Heart left ventricle (tissue), 16 donors: ENCODE measurements around the gene P2RX1. TPM values are rescaled to one million over a fixed set of nuclear protein-coding genes. Genes with fewer than 3 reads are reported as not detected.

Source experiments
- ATAC-seq, 4 donors: fragments of 200-7000 bp; cut with Tn5 transposase; one replicate each; pipeline ENCODE4 v1.9.1; 2020 to 2022; ENCODE audit warnings: moderate library complexity in 4 of 4, mild to moderate bottlenecking in 3 of 4, moderate number of reproducible peaks in 1 of 4
- DNase-seq, 5 donors: peaks; one replicate each; pipeline ENCODE4 v3.0.0-alpha.2; 2020
- H3K27ac ChIP-seq, 12 donors: fragments of 200-600 bp; sonication (generic) in 4 of 12; one replicate each; pipeline versions ENCODE4 v1.5.0 to v1.8.0; 2016 to 2022; ENCODE audit warnings: mild to moderate bottlenecking in 2 of 12
- H3K27me3 ChIP-seq, 9 donors: fragments of 200-600 bp; sonication (generic) in 2 of 9; one replicate each; pipeline versions ENCODE4 v1.5.1 to v1.8.0; 2016 to 2022; ENCODE audit warnings: mild to moderate bottlenecking in 3 of 9
- H3K36me3 ChIP-seq, 9 donors: fragments of 200-600 bp; sonication (generic) in 2 of 9; one replicate each; pipeline versions ENCODE4 v1.5.0 to v1.8.0; 2018 to 2022; ENCODE audit warnings: mild to moderate bottlenecking in 2 of 9
- H3K4me1 ChIP-seq, 12 donors: fragments of 200-600 bp; sonication (generic) in 4 of 12; one replicate each; pipeline versions ENCODE4 v1.5.0 to v1.8.0; 2016 to 2022; ENCODE audit warnings: mild to moderate bottlenecking in 3 of 12
- H3K4me3 ChIP-seq, 12 donors: fragments of 200-600 bp; sonication (generic) in 4 of 12; one replicate each; pipeline versions ENCODE4 v1.5.0 to v1.8.0; 2017 to 2022; ENCODE audit warnings: mild to moderate bottlenecking in 9 of 12, moderate library complexity in 4 of 12
- H3K9me3 ChIP-seq, 12 donors: fragments of 200-600 bp; sonication (generic) in 4 of 12; one replicate each; pipeline versions ENCODE4 v1.5.0 to v1.8.0; 2016 to 2022; ENCODE audit warnings: mild to moderate bottlenecking in 1 of 12
- CTCF ChIP-seq, 12 donors: fragments of 200-600 bp; sonication (generic) in 4 of 12; IDR thresholded peaks; one replicate each; pipeline versions ENCODE4 v1.5.0 to v1.8.0; 2018 to 2022; ENCODE audit warnings: antibody characterized with exemption in 12 of 12, mild to moderate bottlenecking in 5 of 12
- POLR2A ChIP-seq, 2 donors: fragments of 450-650 bp; IDR thresholded peaks; one replicate each; pipeline ENCODE4 v1.6.1; 2017; ENCODE audit warnings: antibody characterized with exemption in 2 of 2, mild to moderate bottlenecking in 2 of 2, moderate library complexity in 2 of 2
- WGBS, 4 donors: extraction: QIAGEN DNeasy Blood & Tissue Kit in 2 of 4; methylation state at CpG; one replicate each; pipeline versions ENCODE4 v1.1.5 to v1.1.7; 2013 to 2018; 5-methylcytosine and 5-hydroxymethylcytosine counted together
- intact Hi-C, 10 donors: fragments of 100-400 bp; cut with DNase I; formaldehyde crosslinking; loops; one replicate each; pipeline versions ENCODE4 v1.11.1 to v1.14.2; 2022
- polyA plus RNA-seq, 2 donors: library from polyadenylated mRNA; stranded (reverse); fragments of 200-250 nt; gene quantifications; one replicate each; pipeline ENCODE4 v1.2.3, GENCODE V29; 2013
- total RNA-seq, 9 donors: library from RNA; depleted of rRNA in 2 of 9; stranded (reverse); fragments of >200 nt in 2 of 9; fragmentation: NEBNext Ultra II Directional in 3 of 9; extraction: Animal tissue kit (Norgen Biotek cat#: 25700) in 3 of 9; gene quantifications; one replicate each; pipeline versions ENCODE4 v1.1.0 to v1.2.4, GENCODE V29; 2016 to 2023
- donor health status: ischemic (EF 13 %, LVEDD 7.1; RV severe dilation, severe dysfunction).
- donor health status: healthy with polysubstance abuse.
- donor health status: DM: no; HTN: yes; CAD: no.
- donor health status: DM: no; HTN: no; CAD: no.
- donor health status: ischemic (EF 25% LVEDD 6.9; RV normal size, moderate dysfunction).
- donor health status: ischemic (EF 25% LVEDD 5.7; RV mildly dilated, moderate dysfunction).
- donor health status: healthy.
- donor health status: DM: yes; HTN: yes; CAD: no.
- donor health status: ischemic (EF 35%, LVEDD 5.7; RV mildly dilated, moderate dysfunction).
- donor health status: nonischemic (EF 11% LVEDD 7.7; RV severe dilation, severe dysfunction).
- donor health status: DM: yes; HTN: yes; CAD: no.
- donor health status: PGD.
- donor health status: ischemic (EF 29% LVEDD 5.4; RV normal size, mild dysfunction).
- donor health status: nonischemic (EF 23%, LVEDD 6.1; RV moderate dilation, normal function).

P2RX1 gene
- total and polyA plus RNA-seq, 11 donors = 0.19 to 5.5 (median 0.52) TPM

GRCh38 chr17:3963237-3964201 is 47.3 kb upstream of the P2RX1 start:
- Histone ChIP-seq H3K4me1 (peaks cover 0 to 58% (median 21%) of the 10 kb centered on the region in 12 donors), H3K36me3 (no peaks in the 10 kb centered on the region), H3K27ac (peak overlapping the region in 4 of 12 donors; percentile 24 to 74 (median 54)), H3K9me3 (no peaks in the 10 kb centered on the region), H3K27me3 (peaks cover 3 to 29% (median 11%) of the 10 kb centered on the region in 9 donors), H3K4me3 (peak overlapping the region; percentile 15 to 69 (median 52))
- ATAC-seq (peak in 2 of 4 donors; percentile 5 to 11), DNase-seq (peak in 1 of 5 donors; percentile 46)
- TF ChIP-seq CTCF (IDR thresholded peaks at IDR 0.05) (no peak), POLR2A (IDR thresholded peaks at IDR 0.05) (no peak)
- intact Hi-C loops = loop anchor here in 2 of 10 donors (1.0 to 5.0 kb wide), 2 partner anchors 39 to 41 kb away; no protein-coding TSS in a partner anchor
- WGBS, 4 donors = 10 to 45% (median 14%) methylated on average over 13 to 64 of the region's 64 CpGs

- Histone ChIP-seq H3K9me3 (no peaks in the 10 kb centered on the region), H3K4me3 (peak overlapping the region in 8 of 12 donors; percentile 45 to 69 (median 58)), H3K36me3 (no peaks in the 10 kb centered on the region), H3K4me1 (peaks cover 0 to 58% (median 21%) of the 10 kb centered on the region in 12 donors), H3K27ac (peak overlapping the region in 2 of 12 donors; percentile 15 to 68), H3K27me3 (peaks cover 3 to 29% (median 11%) of the 10 kb centered on the region in 9 donors)
- no peak for TF ChIP-seq CTCF (IDR thresholded peaks at IDR 0.05)
- TF ChIP-seq POLR2A (IDR thresholded peaks at IDR 0.05) = no peak
- DNase-seq (no peak), ATAC-seq (no peak)
- intact Hi-C loops = loop anchor here in 1 of 10 donors (5.0 kb wide), 1 partner anchor 39 kb away; no protein-coding TSS in a partner anchor
Observed at GRCh38 chr17:3962965-3963236, 46.6 kb upstream of the P2RX1 start.

GRCh38 chr17:3962217-3962964 is 46.1 kb upstream of the P2RX1 start:
- Histone ChIP-seq H3K27me3 (peaks cover 3 to 29% (median 11%) of the 10 kb centered on the region in 9 donors), H3K9me3 (no peaks in the 10 kb centered on the region), H3K36me3 (no peaks in the 10 kb centered on the region), H3K4me1 (peaks cover 0 to 58% (median 21%) of the 10 kb centered on the region in 12 donors), H3K4me3 (peak overlapping the region in 5 of 12 donors; percentile 54 to 69 (median 64)), H3K27ac (peak overlapping the region in 1 of 12 donors; percentile 15)
- TF ChIP-seq CTCF (IDR thresholded peaks at IDR 0.05) = no peak
- TF ChIP-seq POLR2A (IDR thresholded peaks at IDR 0.05) = no peak
- WGBS, 4 donors = 70 to 81% (median 75%) methylated on average over 11 of the region's 11 CpGs
- ATAC-seq = no peak
- DNase-seq = no peak
- intact Hi-C loops = loop anchor here in 1 of 10 donors (5.0 kb wide), 1 partner anchor 40 kb away; no protein-coding TSS in a partner anchor
